Mesothelial cell of epicardium (in vitro differentiated cells): Measurements from ENCODE around the gene YTHDF2. TPM values are rescaled to one million over a fixed set of nuclear protein-coding genes. Genes with fewer than 3 reads are reported as not detected.
A peak's percentile ranks its signal among the peaks of the same experiment; 100 is the strongest.

Experiments used
- DNase-seq, 2 experiments: peaks; one replicate each; pipeline ENCODE4 v3.0.0; 2021; ENCODE audit warnings: low spot score in 2 of 2; ENCODE audit not compliant: unreplicated experiment in 2 of 2
- H3K27ac Mint-ChIP-seq: 2 replicates; pipeline ENCODE4 v1.8.0; 2021; ENCODE audit warnings: mixed read lengths
- H3K27me3 Mint-ChIP-seq: 2 replicates; pipeline ENCODE4 v1.8.0; 2021; ENCODE audit warnings: low read depth, mixed read lengths
- H3K36me3 Mint-ChIP-seq: 2 replicates; pipeline ENCODE4 v1.8.0; 2021; ENCODE audit warnings: mixed read lengths
- H3K4me1 Mint-ChIP-seq: 2 replicates; pipeline ENCODE4 v1.8.0; 2021; ENCODE audit warnings: mixed read lengths
- H3K4me3 Mint-ChIP-seq: 2 replicates; pipeline ENCODE4 v1.8.0; 2021; ENCODE audit warnings: mild to moderate bottlenecking, moderate library complexity, mixed read lengths
- H3K9me3 Mint-ChIP-seq: 2 replicates; pipeline ENCODE4 v1.8.0; 2021; ENCODE audit warnings: mixed read lengths
- CTCF ChIP-seq: fragments of 200-600 bp; sonication (generic); IDR thresholded peaks from one replicate; pipeline ENCODE4 v1.5.0; 2021; ENCODE audit warnings: antibody characterized with exemption; ENCODE audit not compliant: unreplicated experiment
- total RNA-seq: library from RNA; stranded (reverse); gene quantifications from 3 replicates; pipeline ENCODE4 v1.2.1, GENCODE V29; 2021

Gene YTHDF2
- total RNA-seq, 1 donor from 2014 or later = 130 TPM

- Mint-ChIP-seq H3K36me3 (peaks cover 11% of the 10 kb centered on the region), H3K27me3 (no peaks in the 10 kb centered on the region), H3K4me1 (peaks cover 10% of the 10 kb centered on the region), H3K27ac (peak overlapping the region; percentile 54), H3K4me3 (no peak overlapping the region), H3K9me3 (no peaks in the 10 kb centered on the region)
- TF ChIP-seq CTCF = no peak
- DNase-seq = no peak
These were observed 20.1 kb downstream of the YTHDF2 start for GRCh38 chr1:28756846-28757245.

GRCh38 chr1:28758420-28758819, 21.7 kb downstream of the YTHDF2 start:
- H3K36me3 Mint-ChIP-seq = peaks cover 10% of the 10 kb centered on the region
- DNase-seq = no peak
- no peak for TF ChIP-seq CTCF
- no peaks in the 10 kb centered on the region for H3K9me3 Mint-ChIP-seq
- no peaks in the 10 kb centered on the region for H3K27me3 Mint-ChIP-seq
- peaks cover 8% of the 10 kb centered on the region for H3K4me1 Mint-ChIP-seq
- H3K27ac Mint-ChIP-seq = no peak overlapping the region
- no peak overlapping the region for H3K4me3 Mint-ChIP-seq

GRCh38 chr1:28759257-28759656, 22.5 kb downstream of the YTHDF2 start:
- no peak for TF ChIP-seq CTCF
- Mint-ChIP-seq H3K4me1 (peaks cover 3% of the 10 kb centered on the region), H3K36me3 (peaks cover 9% of the 10 kb centered on the region), H3K27ac (no peak overlapping the region), H3K27me3 (no peaks in the 10 kb centered on the region), H3K4me3 (no peak overlapping the region), H3K9me3 (no peaks in the 10 kb centered on the region)
- DNase-seq = no peak

GRCh38 chr1:28761189-28761588, 24.4 kb downstream of the YTHDF2 start:
- TF ChIP-seq CTCF = no peak
- no peak overlapping the region for H3K27ac Mint-ChIP-seq
- H3K27me3 Mint-ChIP-seq = no peaks in the 10 kb centered on the region
- H3K4me1 Mint-ChIP-seq = peaks cover 3% of the 10 kb centered on the region
- no peaks in the 10 kb centered on the region for H3K9me3 Mint-ChIP-seq
- no peak for DNase-seq
- no peak overlapping the region for H3K4me3 Mint-ChIP-seq
- peaks cover 19% of the 10 kb centered on the region for H3K36me3 Mint-ChIP-seq

GRCh38 chr1:28766532-28767183, 29.9 kb downstream of the YTHDF2 start:
- no peak for DNase-seq
- Mint-ChIP-seq H3K27ac (no peak overlapping the region), H3K36me3 (peaks cover 31% of the 10 kb centered on the region), H3K4me1 (no peaks in the 10 kb centered on the region), H3K4me3 (no peak overlapping the region), H3K9me3 (no peaks in the 10 kb centered on the region), H3K27me3 (no peaks in the 10 kb centered on the region)
- no peak for TF ChIP-seq CTCF
